Epithelial cell of esophagus (primary cell): Measurements from ENCODE around the gene PRKD1.
A peak's percentile ranks its signal among the peaks of the same experiment; 100 is the strongest.
"Not testable (repeated sequence)": the region's sequence is repeated elsewhere in the genome, so short reads cannot be mapped to it uniquely, and the experiment has no call there.

ENCODE experiments used
- DNase-seq: peaks from one replicate; pipeline ENCODE4 v3.0.0; 2010; ENCODE audit warnings: low read depth
- H3K4me3 ChIP-seq: 2 replicates; pipeline ENCODE4 v1.5.1; 2011; ENCODE audit warnings: mild to moderate bottlenecking, low read length, control low read depth
- TF ChIP-seq, protein P1 (sequence below): IDR thresholded peaks from 2 replicates; pipeline ENCODE4 v1.5.1; 2011; ENCODE audit warnings: low read depth, mild to moderate bottlenecking, low read length, control low read depth, inconsistent platforms; ENCODE audit not compliant: insufficient read depth; ENCODE audit errors: missing control alignments

Gene PRKD1

DNA sequence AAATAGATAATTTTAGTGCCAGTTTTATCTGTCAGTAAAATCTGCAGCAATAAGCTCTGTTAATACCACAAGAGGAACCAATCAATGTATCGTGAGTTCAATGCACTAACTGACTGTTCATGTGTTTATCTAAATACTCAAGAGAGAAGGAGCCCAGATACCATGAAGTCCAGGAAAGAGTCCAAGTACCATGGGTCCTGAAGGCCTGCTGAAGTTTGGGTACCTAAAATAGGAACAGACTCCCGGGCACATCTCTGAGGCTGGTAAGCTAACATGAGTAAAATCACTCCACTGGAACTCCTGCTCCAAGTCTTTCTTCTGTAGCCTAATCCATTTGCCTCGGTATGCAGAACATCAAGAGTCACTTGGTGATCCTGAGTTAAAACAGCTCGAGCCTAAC lies 71.1 kb downstream of the PRKD1 start:
- no peak overlapping the region for H3K4me3 ChIP-seq
- TF ChIP-seq, protein P1, sequence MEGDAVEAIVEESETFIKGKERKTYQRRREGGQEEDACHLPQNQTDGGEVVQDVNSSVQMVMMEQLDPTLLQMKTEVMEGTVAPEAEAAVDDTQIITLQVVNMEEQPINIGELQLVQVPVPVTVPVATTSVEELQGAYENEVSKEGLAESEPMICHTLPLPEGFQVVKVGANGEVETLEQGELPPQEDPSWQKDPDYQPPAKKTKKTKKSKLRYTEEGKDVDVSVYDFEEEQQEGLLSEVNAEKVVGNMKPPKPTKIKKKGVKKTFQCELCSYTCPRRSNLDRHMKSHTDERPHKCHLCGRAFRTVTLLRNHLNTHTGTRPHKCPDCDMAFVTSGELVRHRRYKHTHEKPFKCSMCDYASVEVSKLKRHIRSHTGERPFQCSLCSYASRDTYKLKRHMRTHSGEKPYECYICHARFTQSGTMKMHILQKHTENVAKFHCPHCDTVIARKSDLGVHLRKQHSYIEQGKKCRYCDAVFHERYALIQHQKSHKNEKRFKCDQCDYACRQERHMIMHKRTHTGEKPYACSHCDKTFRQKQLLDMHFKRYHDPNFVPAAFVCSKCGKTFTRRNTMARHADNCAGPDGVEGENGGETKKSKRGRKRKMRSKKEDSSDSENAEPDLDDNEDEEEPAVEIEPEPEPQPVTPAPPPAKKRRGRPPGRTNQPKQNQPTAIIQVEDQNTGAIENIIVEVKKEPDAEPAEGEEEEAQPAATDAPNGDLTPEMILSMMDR = no peak
- no peak for DNase-seq

DNA sequence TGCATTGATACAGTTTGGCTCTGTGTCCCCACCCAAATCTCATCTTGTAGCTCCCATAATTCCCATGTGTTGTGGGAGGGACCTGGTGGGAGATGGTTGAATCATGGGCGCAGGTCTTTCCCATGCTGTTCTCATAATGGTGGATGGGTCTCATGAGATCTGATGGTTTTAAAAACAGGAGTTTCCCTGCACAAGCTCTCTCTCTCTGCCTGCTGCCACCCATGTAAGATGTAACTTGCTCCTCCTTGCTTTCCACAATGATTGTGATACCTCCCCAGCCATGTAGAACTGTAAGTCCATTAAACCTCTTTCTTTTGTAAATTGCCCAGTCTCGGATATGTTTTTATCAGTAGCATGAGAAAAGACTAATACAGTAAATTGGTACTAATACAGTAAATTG lies 74.0 kb downstream of the PRKD1 start:
- H3K4me3 ChIP-seq, DNase-seq: not testable (repeated sequence)

DNA sequence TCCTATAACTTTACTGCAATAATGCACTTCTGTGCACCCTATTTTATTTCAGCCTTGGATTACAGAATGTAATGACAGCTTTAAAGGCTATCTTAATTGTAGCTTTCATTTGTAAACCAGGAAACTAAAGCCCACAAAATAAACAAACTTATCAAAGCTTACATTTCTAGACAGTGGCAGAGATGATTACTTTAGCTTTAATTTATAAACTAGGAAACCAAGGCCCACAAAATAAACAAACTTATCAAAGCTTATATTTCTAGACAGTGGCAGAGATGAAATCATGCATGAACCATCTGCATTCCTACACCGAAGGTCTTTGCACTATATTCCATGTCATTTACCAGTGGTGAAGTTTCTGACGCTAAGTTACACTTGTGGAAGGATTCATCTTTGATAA lies 74.4 kb downstream of the PRKD1 start:
- DNase-seq = no peak
- no peak overlapping the region for H3K4me3 ChIP-seq
- TF ChIP-seq, protein P1 = no peak

DNA sequence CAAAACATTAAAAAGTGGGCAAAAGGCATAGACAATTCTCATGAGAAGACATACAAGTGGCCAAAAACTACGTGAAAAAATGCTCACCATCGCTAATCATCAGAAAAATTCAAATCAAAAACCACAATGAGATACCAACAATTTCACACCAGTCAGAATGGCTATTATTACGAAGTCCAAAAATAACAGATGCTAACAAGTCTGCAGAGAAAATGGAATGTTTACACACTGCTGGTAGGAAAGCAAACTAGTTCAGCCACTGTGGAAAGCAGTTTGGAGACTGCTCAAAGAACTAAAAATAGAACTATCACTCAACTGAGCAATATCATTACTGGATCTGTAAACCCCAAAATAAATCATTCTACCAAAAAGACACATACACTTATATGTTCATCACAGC lies 76.2 kb downstream of the PRKD1 start:
- no peak for DNase-seq
- no peak overlapping the region for H3K4me3 ChIP-seq
- TF ChIP-seq, protein P1 = no peak

- DNase-seq = no peak
- TF ChIP-seq, protein P1 = no peak
- no peak overlapping the region for H3K4me3 ChIP-seq
These were observed 80.6 kb downstream of the PRKD1 start for GRCh38 chr14:29847056-29847380.

GRCh38 chr14:29846339-29847055 lies 81.2 kb downstream of the PRKD1 start:
- no peak overlapping the region for H3K4me3 ChIP-seq
- TF ChIP-seq, protein P1 = no peak
- DNase-seq = peak; percentile 43

- TF ChIP-seq, protein P1 = no peak
- no peak for DNase-seq
- H3K4me3 ChIP-seq = no peak overlapping the region
These were observed 83.7 kb downstream of the PRKD1 start for GRCh38 chr14:29843981-29844380.
